ENCODE results near the gene CCDC178.
"Not testable (repeated sequence)": the region's sequence is repeated elsewhere in the genome, so short reads cannot be mapped to it uniquely, and the experiment has no call there.

The CCDC178 gene

DNA sequence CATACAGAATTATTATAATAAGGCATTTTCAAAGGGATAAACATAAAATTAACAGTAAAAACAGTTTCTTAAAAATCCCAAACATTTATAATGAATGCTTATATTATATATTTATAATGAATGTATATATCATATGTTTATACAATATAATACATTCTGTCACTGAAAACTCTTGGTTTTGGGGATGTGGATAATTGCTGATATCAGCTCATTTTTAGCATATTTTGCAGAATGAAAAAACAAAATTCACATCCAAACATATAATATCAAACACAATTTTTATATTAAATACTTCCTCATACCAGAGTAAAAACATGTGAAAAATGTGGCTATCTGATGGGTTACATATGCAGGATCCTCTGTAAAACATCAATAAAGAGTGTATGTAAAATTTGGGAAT, 465.0 kb downstream of the CCDC178 start:
- no peak for DNase-seq

DNA sequence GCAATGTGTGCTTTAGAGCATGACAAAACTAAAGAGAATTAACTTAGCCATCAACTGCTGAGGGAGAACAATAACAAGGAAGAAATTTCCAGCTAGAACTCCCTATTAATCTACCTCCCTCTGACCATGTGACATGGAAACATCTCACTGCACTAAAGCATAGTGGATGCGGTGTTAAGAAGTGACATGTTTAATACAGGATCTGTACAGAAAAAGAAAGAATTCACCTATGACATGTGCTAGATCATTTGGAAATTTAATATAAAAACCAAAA, 465.4 kb downstream of the CCDC178 start:
- DNase-seq: no peak

DNA sequence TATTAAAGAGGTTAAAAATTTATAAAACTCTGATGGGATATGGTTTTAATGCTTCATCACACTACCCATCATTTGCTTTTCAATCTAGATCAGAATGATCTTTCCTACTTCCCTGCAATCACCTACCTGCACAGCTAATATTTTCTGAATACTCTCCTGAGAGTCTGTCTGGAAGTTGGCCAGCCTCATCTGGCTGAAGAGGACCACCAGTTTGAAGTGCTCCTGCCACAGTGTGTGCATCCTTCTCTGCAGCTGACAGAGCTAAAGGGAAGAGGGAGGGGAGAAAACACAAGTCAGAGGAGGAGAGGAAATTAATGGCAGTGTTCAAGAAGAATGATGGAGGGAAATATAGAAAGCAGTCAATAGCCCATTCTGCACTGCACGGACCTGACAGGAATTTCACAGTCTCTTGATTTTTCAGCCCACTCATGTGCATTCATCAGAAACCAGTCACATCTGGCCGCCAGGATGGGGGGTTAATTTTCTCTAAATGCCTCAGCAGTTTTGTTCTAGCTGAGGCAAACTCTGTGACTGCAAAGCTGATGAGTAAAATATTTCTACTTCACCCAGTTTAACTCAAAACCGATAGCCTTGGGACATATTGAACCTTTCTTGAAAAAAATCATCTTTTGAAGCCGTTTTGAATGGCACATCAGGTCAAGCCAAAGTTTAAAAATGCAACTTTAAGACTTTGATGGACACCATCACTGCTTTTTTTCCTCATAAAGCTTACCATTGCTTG, 465.9 kb downstream of the CCDC178 start:
- DNase-seq: no peak

DNA sequence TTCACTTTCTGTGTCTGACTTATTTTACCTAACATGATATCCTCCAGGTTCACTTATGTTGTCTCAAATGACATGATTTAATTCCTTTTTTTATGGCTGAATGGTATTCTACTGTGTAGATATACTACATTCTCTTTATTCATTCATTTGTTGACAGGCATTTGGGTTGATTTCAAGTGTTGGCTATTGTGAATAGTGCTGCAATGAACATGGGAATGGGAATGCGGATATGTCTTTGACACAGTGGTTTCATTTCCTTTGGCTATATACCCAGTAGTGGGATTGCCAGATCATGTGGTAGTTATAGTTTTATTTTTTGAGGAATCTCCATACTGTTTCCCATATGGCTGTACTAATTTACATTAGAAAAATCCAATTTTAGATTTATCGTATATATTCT, 472.3 kb downstream of the CCDC178 start:
- DNase-seq: no peak

DNA sequence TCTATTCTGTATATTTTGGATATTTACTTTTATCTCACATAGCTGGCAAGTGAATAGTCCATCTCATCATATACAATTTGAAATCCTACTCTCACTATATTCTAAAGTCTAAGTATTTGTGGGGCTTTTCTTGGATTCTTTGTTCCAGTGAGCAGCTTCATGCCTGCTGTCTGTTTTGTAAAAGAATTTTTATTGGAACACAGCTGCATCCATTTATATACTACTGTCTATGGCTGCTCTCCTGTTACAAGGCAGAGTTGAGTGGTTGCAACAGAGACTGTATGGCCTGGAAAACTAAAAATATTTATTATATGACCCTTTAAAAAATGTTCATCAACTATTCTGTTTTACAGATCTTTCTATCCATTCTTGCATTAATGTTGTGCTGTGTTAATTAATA, 474.4 kb downstream of the CCDC178 start:
- DNase-seq: no peak

DNA sequence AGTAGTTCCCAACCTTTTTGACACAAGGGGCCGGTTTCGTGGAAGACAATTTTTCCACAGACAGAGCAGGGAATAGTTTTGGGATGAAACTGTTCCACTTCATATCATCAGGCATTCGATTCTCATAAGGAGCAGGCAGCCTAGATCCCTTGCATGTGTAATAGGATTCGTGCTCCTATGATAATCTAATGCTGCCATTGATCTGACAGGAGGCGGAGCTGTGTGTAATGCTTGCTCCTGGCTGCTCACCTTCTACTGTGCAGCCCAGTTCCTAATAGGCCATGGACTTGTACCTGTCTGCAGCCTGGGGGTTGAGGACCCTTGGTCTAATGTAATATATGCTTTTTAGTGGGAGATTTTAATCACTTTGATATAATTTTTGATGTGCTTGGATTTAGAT, 479.0 kb downstream of the CCDC178 start:
- no peak for DNase-seq

DNA sequence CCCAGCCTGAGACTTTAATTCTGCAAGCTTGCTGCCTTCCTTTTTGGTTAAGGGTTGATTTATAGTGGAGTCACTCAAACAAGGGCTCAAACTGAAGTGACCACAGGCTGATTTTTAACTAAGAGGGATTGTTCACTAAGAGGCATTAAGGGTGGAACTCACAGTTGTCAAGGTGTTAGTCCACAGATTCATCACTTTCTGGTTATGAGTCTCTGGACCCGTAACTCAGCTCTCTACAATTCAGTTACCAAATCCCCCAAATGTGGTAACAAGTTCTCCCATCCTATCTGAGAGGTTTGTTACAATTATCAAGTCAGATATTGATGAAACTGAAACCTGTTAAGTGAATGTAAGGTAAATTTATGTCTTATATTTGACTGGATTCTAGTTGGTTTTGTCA, 481.8 kb downstream of the CCDC178 start:
- no peak for DNase-seq

DNA sequence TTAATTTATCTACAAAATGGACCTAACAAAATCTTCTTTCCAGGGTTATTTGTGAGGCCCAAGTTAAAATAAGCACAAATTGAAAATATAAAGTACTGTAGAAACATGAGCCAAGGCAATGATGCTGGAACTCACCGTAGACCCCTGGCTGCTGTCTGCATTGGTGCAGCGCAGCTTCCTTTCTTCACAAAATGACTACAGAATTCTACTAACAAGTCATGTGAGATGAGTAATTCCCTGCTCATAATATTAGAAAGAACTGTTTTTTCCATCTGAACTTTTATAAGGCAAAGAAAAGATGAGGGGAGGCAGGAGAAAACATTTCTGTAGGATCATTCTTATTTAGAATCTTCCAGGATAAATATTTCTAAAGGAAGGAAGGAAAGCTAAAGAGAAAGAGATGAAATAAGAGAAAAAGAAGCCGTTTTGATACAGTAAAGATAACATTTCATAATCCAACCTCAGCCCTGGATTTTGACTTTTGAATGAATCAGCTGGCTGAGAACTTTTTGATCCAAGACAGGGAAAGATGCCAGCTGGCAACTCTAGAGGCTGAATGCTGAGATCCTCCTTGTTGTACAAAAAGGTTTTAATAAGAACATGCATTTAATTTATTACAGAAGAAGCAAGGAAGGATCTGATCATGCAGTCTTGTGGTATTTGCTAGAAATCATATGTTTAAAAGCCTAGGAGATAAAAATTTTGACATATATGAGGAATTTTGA, 483.8 kb downstream of the CCDC178 start:
- peak; percentile 79 for DNase-seq

DNA sequence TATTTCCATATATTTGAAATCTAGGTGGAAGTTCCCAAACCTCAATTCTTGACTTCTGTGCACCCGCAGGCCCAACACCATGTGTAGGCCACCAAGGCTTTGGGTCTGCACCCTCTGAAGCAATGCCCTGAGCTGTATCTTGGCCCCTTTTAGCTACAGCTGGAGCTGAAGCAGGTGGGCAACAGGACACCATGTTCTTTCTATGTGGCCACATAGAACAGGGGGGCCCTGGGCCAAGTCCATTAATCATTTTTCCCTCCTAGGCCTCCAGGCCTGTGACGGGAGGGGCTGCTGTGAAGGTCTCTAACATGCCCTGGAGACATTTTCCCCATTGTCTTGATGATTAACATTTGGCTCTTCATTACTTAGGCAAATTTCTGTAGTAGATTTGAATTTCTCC, 488.2 kb downstream of the CCDC178 start:
- DNase-seq: not testable (repeated sequence)

DNA sequence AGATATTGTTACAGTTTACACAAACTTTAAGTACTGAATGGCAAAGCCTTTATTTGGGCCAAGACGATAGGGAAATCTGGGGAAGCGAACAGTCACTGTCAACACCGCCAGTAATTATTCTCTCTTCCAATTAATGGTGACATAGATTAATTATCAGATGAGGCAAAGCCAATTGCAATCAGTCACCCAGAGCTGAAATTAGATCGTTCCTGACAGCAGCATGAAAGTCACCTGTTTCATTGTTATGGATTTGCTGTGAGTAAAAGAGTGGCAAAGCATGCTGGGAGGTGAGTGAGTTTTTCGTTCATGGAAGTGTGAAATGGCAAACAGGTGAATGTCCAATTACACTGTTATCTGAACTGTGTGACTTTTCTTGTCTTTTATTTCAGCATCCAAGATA, 502.9 kb downstream of the CCDC178 start:
- DNase-seq: no peak

DNA sequence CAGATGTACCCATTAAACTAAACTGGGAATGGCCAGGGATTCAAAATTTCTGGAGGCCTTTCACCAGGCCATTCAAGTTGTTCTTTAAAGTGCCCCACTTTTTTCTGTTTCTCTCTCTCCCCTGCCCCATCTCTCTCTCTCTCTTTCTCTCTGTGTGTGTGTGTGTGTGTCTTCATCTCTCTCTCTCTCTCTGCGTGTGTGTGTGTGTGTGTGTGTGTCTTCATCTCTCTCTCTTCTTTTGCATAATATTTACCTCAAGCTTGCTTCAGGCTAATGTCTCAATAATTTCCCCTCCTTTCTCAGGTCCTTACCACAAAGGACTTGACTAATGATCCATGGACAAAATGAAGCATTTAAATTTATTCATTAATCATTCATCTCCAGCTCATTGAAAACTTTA, 503.5 kb downstream of the CCDC178 start:
- DNase-seq: no peak

DNA sequence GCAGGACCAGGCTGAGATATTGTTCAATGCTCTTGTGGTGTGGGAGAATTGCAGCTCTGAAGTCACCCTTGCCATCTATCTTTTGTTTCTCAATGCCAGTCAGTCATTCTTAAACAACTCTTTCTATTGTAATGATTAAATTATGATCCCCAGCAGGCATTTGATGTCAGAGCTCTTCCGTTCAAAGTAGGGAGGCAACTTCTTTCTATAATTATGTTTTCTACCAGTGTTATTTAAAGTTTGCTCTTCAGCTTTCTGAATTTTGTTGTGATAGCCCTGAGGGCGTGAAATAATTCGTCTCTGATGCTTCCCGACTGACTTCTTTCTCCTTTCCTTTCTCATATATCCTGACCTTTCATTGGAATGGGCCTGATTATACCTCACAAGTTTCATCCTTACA, 506.3 kb downstream of the CCDC178 start:
- no peak for DNase-seq

DNA sequence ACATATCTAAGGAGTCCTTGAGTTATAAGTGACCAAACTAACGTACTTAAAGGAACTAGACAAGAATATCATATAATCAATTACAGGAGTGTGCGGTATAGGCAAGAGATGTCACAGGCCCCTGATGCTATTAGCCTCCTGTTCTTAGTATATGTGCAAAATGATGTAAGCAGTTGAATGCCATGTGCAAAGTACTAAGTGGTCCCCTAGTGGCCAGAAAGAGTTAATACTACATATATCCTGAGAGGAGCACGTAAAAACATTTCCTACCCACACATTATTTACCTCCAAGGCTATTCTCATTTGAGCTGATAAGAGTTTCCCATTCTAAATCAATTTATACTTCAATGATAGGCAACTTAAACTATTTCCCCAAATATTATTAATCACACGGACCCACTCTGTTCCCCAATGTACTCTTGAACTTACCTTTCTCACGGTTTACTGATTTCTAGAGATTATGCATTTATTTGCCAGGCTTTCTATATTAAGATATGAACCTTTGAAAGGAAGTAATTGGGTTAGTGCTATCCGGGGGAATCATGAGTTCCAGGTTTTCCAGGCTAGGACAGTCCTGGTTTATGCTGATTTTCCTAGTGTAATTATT, 509.7 kb downstream of the CCDC178 start:
- peak; percentile 73 for DNase-seq

DNA sequence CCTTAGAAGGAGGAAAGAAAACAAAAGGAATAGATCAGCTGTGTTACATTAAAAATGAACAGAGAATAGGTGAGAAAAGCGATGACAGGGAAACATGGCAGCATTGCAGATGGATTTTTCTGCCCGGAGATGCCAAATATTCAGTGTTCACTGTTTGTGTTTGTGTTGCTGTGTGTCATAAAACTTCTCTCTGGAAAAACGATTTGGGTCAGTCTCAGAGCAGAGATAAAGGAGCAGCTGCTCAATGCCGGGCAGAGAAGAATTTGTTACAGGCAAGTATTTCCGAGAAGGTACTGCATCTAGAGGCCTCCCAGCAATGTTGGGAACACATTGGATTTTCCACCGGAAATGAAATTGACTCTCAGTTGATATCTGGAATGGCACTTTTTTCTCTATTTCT, 511.3 kb downstream of the CCDC178 start:
- no peak for DNase-seq

DNA sequence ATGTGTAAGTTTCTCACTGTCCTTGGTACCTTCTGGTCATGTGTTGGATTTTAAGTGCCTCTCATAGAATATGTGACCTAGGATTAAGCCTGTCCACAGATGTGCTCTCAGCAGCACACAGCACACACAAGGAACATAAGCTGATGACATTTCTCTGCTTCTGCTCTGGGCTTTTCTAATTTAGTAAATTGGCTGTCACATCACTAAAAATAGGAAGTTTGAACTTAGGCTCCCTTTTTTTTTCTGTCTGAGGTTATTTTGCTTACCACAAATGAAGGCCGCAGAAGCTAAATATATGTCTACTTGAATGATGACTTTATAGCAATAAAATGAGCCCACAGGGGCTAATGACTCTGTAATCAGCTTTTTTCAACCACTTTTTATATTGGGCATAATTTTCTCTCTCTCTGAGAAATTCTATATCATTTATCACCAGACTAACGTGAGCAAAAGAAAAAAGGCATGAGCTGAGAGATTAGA, 517.5 kb downstream of the CCDC178 start:
- DNase-seq: no peak

DNA sequence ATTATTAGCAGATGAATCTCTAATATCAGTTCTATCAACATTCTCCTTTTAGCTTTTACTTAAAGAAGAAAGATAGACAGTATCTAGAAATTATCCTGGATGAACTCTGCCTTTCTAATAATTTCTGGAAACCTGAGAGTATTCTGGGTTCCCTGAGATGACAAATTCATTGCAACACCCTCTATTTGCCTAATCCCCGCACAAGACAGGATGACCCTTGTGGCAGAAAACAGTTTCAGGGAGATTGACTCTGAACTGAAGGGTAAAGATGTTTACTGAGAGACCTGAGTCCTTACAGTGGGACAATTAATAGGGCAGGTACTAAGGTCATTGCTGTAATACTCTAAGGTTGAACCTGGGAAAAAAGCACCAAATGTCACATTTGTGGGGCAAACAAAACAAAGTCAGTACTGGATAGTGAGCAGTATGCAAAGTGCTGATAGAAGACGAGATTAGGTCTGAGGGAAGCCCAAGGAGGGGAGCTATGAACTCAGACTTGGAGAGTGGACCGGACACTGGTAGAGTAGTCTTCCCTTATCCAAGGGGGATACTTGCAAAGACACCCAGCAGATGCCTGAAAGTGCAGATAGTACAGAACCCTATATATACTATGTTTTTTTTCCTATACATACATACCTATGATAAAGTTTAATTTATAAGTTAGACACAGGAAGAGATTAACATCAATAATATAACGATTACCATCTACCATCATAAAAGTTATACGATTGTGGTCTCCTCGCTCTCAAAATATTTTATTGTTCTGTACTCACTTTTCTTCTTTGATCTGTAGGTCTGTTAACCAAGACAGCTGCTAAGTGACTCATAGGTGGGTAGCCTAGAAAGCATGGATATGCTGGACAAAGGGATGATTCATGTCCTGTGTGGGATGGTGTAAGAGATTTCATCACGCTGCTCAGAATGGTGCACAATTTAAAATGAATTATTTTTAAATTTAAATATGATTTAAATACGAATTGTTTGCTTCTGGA, 519.4 kb downstream of the CCDC178 start:
- peak; percentile 92 for DNase-seq

DNA sequence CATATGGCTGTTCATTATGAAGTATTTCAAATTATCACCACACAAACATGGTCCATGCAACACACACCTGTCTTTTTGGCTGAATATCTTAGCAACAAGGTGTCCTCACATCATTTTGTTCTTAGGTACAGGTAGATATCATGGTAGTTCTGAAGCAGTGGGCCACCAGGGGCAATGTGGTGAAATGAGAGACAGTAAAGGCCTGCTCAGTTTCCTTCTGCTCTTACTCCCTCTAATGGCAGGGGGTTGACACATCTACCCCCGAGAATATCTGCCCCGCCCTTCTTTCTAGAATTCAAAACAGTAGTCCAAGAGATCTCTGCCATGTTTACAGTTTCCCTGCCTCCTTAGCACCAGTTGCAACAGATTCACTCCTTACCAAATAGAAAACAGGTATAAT, 520.7 kb downstream of the CCDC178 start:
- peak; percentile 60 for DNase-seq

DNA sequence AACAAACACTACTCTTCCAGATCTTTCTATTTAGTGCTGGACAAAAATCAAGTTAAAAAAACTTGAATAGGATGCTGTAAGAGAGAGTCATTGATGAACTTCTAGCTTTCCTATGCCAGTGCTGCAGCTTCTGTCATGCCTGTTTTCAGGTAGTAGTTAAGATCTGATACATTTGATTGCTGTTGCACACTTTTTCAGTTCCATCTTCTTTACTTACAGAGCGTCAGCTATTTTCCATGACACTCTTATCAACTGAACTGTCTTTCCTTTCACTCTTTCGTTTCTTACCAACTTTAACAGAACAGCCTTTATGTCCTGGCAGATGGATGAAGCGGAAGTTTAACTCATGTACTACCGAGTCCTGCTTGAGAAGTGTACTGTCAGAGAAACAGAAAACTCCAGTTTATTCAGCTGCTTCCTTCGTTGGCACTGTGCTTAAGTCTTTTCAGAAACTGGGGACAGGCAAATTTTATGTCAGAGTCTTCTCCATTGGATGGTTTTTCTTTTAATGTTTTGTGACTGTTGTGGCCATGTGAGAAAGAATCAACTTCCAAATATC, 521.8 kb downstream of the CCDC178 start:
- no peak for DNase-seq

DNA sequence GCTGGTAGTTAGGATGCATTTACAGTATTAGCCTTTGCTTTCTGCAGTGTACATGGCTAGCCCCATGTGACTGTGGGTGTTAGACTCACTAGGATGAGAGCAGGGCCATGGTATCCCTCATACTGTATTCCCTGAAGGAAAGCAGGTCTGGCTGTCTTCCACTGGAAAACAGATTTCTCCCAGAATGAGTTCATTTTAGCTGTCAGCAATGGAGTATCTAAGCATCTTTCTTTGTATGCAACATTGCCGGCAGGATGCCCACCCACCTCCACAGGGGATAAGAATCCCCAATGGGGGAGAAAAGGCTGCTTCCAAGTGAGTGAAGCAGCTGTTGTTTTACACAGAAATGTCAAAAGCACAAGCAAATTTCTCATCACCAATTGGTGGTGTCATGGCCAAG, 525.0 kb downstream of the CCDC178 start:
- DNase-seq: no peak

DNA sequence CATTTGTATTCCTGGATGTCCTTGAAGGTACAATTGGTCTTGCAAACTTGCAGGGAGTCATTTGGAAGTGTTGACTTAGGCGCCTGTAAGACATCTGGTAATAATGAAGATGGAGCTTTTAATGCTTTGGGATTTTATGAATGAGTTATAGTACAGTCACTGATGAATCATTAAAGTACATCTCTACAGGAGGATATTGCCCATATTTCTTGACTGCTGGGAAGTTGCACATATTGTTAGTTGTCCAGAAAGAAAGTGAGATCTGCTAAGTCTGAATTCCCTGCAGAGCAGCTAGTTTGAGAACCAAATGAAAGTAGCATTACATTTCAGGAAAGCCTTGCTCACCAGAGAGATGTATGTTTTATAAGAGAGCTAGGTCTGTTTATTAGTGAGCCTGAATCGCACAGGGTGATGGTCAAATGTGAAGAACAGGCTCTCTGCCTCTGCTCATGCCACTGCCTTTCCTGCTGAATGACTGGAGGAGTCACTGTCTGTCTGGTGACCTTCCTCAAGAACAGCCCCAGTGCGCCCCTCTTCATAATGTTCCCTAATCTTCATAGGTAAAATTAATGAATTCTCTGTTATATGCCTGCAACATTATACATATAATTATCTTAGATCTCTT, 528.7 kb downstream of the CCDC178 start:
- peak; percentile 91 for DNase-seq

DNA sequence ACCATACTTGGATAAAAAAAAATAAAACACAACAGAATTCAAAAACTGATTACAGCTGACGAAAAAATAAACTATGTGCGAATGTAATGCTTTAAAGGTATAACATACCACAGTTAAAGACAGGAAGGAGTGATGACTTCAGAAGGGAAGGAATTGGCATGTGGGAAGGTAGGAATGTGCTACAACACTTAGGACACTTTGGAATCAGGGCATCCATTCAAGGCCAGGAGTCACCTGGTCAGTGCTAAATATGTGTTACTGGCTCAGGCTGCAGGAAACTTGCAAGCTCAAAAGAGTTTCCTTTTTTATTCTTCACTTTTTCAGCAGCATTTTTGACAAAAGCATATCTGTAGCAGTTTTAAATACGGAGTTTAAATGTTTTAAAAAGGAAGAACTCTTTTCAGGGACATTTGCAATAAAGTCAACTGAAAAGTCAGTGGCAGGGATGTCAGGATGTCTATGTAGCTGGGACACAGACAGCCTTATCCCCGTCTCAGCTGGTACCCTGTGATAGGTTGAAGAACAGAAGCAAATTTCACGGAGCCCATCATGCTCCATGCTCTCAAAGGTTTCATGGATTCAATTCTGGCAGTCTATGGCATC, 529.7 kb downstream of the CCDC178 start:
- peak; percentile 27 for DNase-seq
